HG03354 (cell line): Measurements from ENCODE around the gene TAF6.

Experiments used
- ATAC-seq: cut with Tn5 transposase; IDR thresholded peaks from one replicate; pipeline ENCODE4 v1.9.1; 2021; ENCODE audit warnings: mild to moderate bottlenecking; ENCODE audit not compliant: unreplicated experiment, poor library complexity, severe bottlenecking

The TAF6 gene

GRCh38 chr7:100079024-100079560 is 40.1 kb downstream of the TAF6 start:
- no peak for ATAC-seq

GRCh38 chr7:100077205-100077604 is 42.0 kb downstream of the TAF6 start:
- no peak for ATAC-seq

GRCh38 chr7:100075418-100075817 is 43.7 kb downstream of the TAF6 start:
- no peak for ATAC-seq

- ATAC-seq = no peak
Observed at GRCh38 chr7:100074841-100075240, 44.3 kb downstream of the TAF6 start.

GRCh38 chr7:100072462-100072861 is 46.7 kb downstream of the TAF6 start:
- ATAC-seq = no peak

GRCh38 chr7:100071018-100071723 is 48.0 kb downstream of the TAF6 start:
- ATAC-seq = no peak

GRCh38 chr7:100069991-100070390 is 49.2 kb downstream of the TAF6 start:
- ATAC-seq = no peak

GRCh38 chr7:100066953-100067352 is 52.2 kb downstream of the TAF6 start:
- ATAC-seq = no peak

GRCh38 chr7:100065452-100066186 is 53.5 kb downstream of the TAF6 start:
- ATAC-seq = no peak

- ATAC-seq = no peak
Observed at GRCh38 chr7:100064162-100064561, 55.0 kb downstream of the TAF6 start.

GRCh38 chr7:100063376-100063775 is 55.8 kb downstream of the TAF6 start:
- ATAC-seq = no peak

- no peak for ATAC-seq
Observed at GRCh38 chr7:100061518-100062193, 57.5 kb downstream of the TAF6 start.

GRCh38 chr7:100059251-100059739 is 59.9 kb downstream of the TAF6 start:
- no peak for ATAC-seq
